Inferior parietal cortex (tissue), 1 donor: Measurements from ENCODE around the gene MS4A1.
"Not testable (repeated sequence)": the region's sequence is repeated elsewhere in the genome, so short reads cannot be mapped to it uniquely, and the experiment has no call there.

Experiments
- DNase-seq: peaks from one replicate; pipeline ENCODE4 v3.0.0-alpha.2; 2016; ENCODE audit errors: extremely low spot score

The MS4A1 gene

DNA sequence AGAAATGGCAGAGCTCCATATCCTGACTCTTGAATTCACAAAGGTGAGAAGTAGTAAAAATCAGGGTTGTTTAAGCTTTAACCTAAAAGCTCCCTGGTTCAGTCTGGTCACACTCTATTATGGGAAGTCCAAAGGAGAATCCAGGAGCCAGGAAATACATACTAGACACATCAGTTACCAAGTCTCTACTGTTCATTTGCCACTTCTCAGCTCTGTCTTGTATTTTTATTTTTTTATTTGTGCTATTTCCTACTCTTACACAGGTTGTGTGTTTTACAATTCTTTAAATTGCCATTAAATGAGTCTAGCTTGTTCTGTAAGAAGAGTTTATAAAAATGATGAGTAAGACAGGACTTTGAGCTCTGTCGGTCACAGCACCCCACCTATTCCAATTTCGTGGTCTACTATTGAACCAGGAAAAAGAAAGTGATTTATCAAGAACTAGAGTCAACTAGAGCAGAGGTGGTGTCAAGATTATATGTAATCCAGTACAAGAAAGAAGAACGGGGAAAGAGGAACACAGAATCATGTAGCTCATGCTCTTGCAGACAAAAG, 46.7 kb downstream of the MS4A1 start:
- no peak for DNase-seq

DNA sequence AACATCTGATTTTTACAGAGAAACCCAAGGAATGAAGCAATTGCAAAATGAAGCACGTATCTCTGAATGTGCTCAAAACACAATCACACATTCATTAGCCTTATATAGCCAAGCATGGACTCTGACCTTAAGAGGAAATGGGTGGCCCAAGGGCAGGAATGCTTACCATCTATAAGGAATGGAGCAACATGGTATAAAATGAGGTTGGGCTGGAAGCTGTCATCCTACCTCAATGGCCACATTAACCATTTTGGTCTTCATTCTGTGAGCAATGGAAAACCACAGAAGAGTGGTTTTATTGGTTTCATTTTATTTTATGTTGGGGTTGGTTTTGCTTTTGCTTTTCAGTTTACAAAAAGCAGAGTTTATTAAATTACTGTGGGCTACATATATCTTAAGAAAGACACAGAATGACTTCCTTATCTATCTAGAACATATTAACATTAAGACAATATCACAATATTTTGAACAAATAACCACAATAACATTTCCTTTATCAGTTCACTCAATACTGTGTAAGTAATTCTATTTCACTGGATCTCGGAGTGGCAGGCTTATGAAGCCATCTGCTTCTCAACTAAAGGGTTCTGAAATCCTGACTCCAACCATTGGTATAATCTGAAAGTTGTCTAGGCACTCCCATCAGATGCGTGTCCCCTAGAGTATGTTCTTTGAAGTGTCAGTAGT, 48.7 kb downstream of the MS4A1 start:
- DNase-seq: no peak

DNA sequence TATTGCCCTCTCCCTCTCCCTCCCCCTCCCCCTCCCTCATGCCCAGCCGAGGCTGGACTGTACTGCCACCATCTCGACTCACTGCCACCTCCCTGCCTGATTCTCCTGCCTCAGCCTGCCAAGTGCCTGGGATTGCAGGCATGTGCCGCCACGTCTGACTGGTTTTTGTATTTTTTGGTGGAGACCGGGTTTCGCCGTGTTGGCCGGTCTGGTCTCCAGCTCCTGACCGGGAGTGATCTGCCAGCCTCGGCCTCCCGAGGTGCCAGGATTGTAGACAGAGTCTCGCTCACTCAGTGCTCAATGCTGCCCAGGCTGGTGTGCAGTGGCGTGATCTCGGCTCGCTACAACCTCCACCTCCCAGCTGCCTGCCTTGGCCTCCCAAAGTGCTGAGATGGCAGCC, 54.0 kb downstream of the MS4A1 start:
- not testable (repeated sequence) for DNase-seq

DNA sequence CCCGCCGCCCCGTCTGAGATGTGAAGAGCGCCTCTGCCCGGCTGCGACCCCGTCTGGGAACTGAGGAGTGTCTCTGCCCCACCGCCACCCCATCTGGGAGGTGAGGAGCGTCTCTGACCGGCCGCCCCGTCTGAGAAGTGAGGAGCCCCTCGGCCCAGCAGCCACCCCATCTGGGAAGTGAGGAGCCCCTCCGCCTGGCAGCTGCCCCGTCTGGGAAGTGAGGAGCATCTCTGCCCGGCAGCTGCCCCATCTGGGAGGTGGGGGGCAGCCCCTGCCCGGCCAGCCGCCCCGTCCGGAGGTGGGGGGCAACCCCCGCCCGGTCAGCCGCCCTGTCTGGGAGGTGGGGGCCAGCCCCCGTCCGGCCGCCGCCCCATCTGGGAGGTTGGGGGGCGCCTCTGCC, 54.6 kb downstream of the MS4A1 start:
- DNase-seq: not testable (repeated sequence)

DNA sequence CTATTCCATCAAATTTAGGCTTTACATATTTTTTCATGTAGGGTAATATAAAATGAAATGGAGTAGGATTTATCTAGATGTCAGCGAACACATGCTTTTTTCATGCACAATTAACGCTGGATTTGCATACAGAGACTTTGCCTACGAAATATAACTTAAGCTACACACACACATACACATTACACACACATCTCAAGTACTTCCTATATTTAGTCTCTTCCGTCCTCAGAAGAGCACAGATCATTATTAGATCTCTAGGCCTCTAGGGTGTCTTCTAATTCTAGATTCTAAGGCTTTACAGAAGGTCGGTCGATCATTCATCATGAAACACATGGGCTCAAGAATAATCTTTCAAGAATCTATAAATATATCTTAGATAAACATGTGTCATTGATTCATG, 55.7 kb downstream of the MS4A1 start:
- no peak for DNase-seq

DNA sequence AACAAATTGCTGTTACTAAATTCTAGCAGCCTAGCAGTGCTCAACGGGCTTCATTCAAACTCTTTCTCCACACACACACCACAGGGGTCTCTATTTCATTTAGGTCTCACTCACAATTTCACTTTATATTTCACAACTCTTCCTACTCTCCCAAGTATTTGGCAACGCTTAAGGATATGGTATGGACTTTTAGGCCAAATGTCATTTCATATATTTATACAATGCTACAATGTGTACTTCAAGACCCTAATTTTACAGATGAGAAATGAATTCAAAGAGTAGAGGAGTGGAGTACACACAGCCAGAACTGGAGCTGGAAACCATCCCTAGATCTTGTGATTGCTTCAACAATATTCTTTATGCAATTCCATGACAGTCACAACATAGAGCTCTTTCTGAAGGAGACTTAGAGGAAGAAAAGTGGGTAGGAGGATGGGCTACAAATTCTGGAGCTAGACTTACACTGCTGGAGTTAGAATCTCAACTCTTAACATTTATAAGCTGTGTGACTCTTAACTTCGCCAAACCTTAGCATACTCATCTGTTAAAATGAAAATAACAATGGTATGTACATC, 57.1 kb downstream of the MS4A1 start:
- DNase-seq: no peak

DNA sequence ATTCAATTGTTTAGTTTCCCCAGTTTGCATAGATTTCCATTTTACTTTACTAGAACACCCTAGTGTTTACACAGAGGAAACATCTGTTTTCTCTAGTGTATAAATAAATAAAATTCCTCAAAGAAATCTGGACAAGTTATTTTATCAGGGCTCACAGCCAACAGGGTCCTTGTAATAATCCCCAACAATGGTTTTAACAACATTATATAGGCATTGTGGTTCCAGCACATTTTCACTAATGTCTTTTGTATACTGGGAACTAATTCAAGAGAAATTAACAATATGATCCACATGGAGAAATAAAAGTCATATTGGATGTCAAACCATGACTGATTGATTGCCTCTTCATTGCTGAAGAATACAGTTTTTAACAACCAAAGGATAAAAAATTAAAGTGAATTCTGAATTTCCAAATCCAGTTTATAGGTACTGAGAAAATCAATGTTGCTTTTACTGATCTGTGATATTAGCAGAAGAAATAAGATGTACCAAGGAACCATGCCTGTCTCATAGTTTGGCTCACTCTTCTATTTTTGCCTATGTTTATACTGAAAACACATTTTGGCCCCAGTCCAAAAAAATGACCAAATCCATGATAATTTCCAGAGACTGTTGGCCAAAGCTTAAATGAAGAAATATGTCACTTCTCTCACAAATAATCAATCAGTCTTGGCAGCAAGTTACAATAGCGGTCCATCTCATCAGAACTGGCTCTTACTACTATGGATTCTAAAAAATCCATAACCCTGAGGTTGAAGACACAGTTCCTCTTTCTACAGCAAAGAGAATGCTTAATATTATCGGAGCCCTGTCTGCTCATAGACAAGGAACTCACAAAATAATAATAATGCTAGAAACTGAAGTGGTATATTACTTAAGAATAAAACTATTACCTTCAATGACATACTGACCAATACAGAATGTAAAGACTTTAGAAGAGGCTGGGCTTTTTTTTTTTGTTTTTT, 58.1 kb downstream of the MS4A1 start:
- no peak for DNase-seq

DNA sequence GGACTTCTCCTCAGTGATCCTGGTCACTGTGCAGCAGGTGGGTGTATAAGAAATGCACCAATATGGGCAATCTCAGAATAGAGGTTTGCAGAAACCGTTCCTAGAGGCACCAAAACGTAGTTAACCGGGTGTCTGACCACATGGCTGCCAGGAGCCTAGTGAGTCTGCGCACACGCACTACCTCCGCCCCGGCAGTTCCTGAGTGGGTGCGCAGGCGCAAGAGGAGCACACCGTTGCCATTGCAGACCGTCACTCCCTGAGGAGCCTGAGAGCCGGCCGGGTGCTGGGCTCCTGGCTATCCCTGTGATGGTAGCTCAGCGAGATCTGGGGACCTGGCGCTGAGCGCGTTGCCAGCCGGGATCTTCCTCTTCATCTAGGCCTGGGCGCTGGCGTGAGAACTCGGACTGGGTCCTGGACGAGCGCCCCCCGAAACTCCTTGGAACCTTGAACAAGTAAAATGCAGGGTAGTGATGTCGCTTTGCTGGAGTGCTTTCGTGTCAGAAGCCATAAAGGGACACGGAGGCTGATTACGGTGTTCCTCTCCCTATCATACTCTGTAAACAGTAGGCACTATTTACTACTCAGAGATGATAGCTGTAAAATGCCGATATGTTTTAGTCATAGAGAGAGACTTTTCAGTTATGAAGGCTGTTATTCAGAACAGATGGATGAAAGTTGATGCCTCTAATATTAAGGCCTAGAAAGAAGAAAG, 59.7 kb downstream of the MS4A1 start, which contains the start of gene MS4A13:
Gene MS4A13 (plus strand): TSS at position 249 of the 712 bp plus-strand sequence. CDS start 2,692 bp downstream, outside the sequence.
- DNase-seq: no peak
